G401 (cell line): ENCODE measurements around the gene CRTAP. TPM values are rescaled to one million over a fixed set of nuclear protein-coding genes. Genes with fewer than 3 reads are reported as not detected.
"Not testable (repeated sequence)": the region's sequence is repeated elsewhere in the genome, so short reads cannot be mapped to it uniquely, and the experiment has no call there.

Source experiments
- DNase-seq: peaks from one replicate; pipeline ENCODE4 v3.0.0-alpha.2; 2015; ENCODE audit warnings: low spot score
- in situ Hi-C: cut with HindIII; loops from 2 replicates; pipeline ENCODE4 v1.10.0; 2016; ENCODE audit warnings: low sequenced_read_pairs, mixed read lengths
- total RNA-seq: library from RNA; depleted of rRNA; stranded (reverse); fragments of >200 nt; shearing (Covaris generic); gene quantifications from 2 replicates; pipeline ENCODE4 v1.2.3, GENCODE V29; 2014

CRTAP gene
- total RNA-seq, 1 experiment from 2014 or later = 280 TPM

- peak; percentile 64 for DNase-seq
- in situ Hi-C loops = no loop called here
Measured at GRCh38 chr3:33096093-33096868, 17.5 kb upstream of the CRTAP start.

- in situ Hi-C loops = no loop called here
- DNase-seq = no peak
Measured at GRCh38 chr3:33099109-33099645, 14.6 kb upstream of the CRTAP start.

- in situ Hi-C loops = no loop called here
- DNase-seq = no peak
Measured at GRCh38 chr3:33099701-33100100, 14.1 kb upstream of the CRTAP start.

GRCh38 chr3:33100229-33100628, 13.6 kb upstream of the CRTAP start:
- in situ Hi-C loops = no loop called here
- DNase-seq = no peak

GRCh38 chr3:33103034-33103433, 10.8 kb upstream of the CRTAP start:
- in situ Hi-C loops = no loop called here
- no peak for DNase-seq

GRCh38 chr3:33103480-33103879, 10.3 kb upstream of the CRTAP start:
- no peak for DNase-seq
- in situ Hi-C loops = no loop called here

- DNase-seq = no peak
- in situ Hi-C loops = no loop called here
Measured at GRCh38 chr3:33104803-33105202, 9.0 kb upstream of the CRTAP start.

- DNase-seq = no peak
- in situ Hi-C loops = no loop called here
Measured at GRCh38 chr3:33105341-33105948, 8.4 kb upstream of the CRTAP start.

GRCh38 chr3:33106854-33107253, 7.0 kb upstream of the CRTAP start:
- DNase-seq, in situ Hi-C loops: not testable (repeated sequence)

GRCh38 chr3:33111581-33111980, 2.2 kb upstream of the CRTAP start:
- no peak for DNase-seq
- in situ Hi-C loops = no loop called here

GRCh38 chr3:33114622-33115023, 809 bp downstream of the CRTAP start:
- no peak for DNase-seq
- in situ Hi-C loops = no loop called here

- in situ Hi-C loops = no loop called here
- peak; percentile 73 for DNase-seq
Measured at GRCh38 chr3:33115024-33115768, 1.4 kb downstream of the CRTAP start.

GRCh38 chr3:33117461-33117860, 3.6 kb downstream of the CRTAP start:
- DNase-seq = no peak
- in situ Hi-C loops = no loop called here

- in situ Hi-C loops = no loop called here
Measured at GRCh38 chr3:33119891-33120290, 6.1 kb downstream of the CRTAP start.

GRCh38 chr3:33122991-33123390, 9.2 kb downstream of the CRTAP start:
- in situ Hi-C loops = no loop called here
- no peak for DNase-seq

More at GRCh38 chr3:33119891-33120290, 6.1 kb downstream of the CRTAP start:
- DNase-seq = no peak

GRCh38 chr3:33124638-33125037, 10.8 kb downstream of the CRTAP start:
- in situ Hi-C loops = no loop called here
- no peak for DNase-seq

GRCh38 chr3:33125840-33126239, 12.0 kb downstream of the CRTAP start:
- in situ Hi-C loops = no loop called here
- DNase-seq = no peak

GRCh38 chr3:33128706-33129105, 14.9 kb downstream of the CRTAP start:
- peak; percentile 40 for DNase-seq

GRCh38 chr3:33130144-33130543, 16.3 kb downstream of the CRTAP start:
- in situ Hi-C loops = no loop called here

More at GRCh38 chr3:33128706-33129105, 14.9 kb downstream of the CRTAP start:
- in situ Hi-C loops = no loop called here

More at GRCh38 chr3:33130144-33130543, 16.3 kb downstream of the CRTAP start:
- DNase-seq = no peak
